Femur (tissue), 1 donor: ENCODE results near the gene JADE2.
"Not testable (repeated sequence)": the region's sequence is repeated elsewhere in the genome, so short reads cannot be mapped to it uniquely, and the experiment has no call there.

Experiments used
- DNase-seq: peaks from one replicate; pipeline ENCODE4 v3.0.0-alpha.2; 2017

Gene JADE2

GRCh38 chr5:134508521-134509195 lies 16.8 kb upstream of the JADE2 start:
- no peak for DNase-seq

GRCh38 chr5:134509308-134510040 lies 16.0 kb upstream of the JADE2 start:
- no peak for DNase-seq

- DNase-seq = no peak
These were observed 14.3 kb upstream of the JADE2 start for GRCh38 chr5:134510970-134511795.

- DNase-seq = no peak
These were observed 13.4 kb upstream of the JADE2 start for GRCh38 chr5:134511796-134512660.

- no peak for DNase-seq
These were observed 12.8 kb upstream of the JADE2 start for GRCh38 chr5:134512661-134512999.

- DNase-seq = no peak
These were observed 9.7 kb upstream of the JADE2 start for GRCh38 chr5:134515801-134516200.

- DNase-seq = not testable (repeated sequence)
These were observed 8.5 kb upstream of the JADE2 start for GRCh38 chr5:134516984-134517383.

- DNase-seq = no peak
These were observed 7.9 kb upstream of the JADE2 start for GRCh38 chr5:134517553-134517952.

- no peak for DNase-seq
These were observed 5.5 kb upstream of the JADE2 start for GRCh38 chr5:134519989-134520388.

- DNase-seq = no peak
These were observed 3.6 kb upstream of the JADE2 start for GRCh38 chr5:134521841-134522240.

GRCh38 chr5:134523543-134524271 lies 1.8 kb upstream of the JADE2 start:
- no peak for DNase-seq

GRCh38 chr5:134524272-134524825 lies 1.1 kb upstream of the JADE2 start:
- DNase-seq = peak; percentile 77

GRCh38 chr5:134525683-134526482 lies 413 bp downstream of the JADE2 start:
- DNase-seq = peak; percentile 85

GRCh38 chr5:134526483-134527155 lies 1.1 kb downstream of the JADE2 start:
- DNase-seq = peak; percentile 67

GRCh38 chr5:134527156-134527960 lies 1.9 kb downstream of the JADE2 start:
- DNase-seq = peak; percentile 89

- no peak for DNase-seq
These were observed 2.5 kb downstream of the JADE2 start for GRCh38 chr5:134527961-134528424.

GRCh38 chr5:134528556-134528955 lies 3.1 kb downstream of the JADE2 start:
- no peak for DNase-seq

GRCh38 chr5:134529460-134529859 lies 4.0 kb downstream of the JADE2 start:
- DNase-seq = no peak
